Esophagus (tissue), 2 donors: ENCODE data around the gene TOMM40L. TPM values are rescaled to one million over a fixed set of nuclear protein-coding genes. Genes with fewer than 3 reads are reported as not detected.
A peak's percentile ranks its signal among the peaks of the same experiment; 100 is the strongest.

Source experiments
- H3K27ac ChIP-seq, 2 donors: one replicate each; pipeline ENCODE4 v1.5.1; 2013; ENCODE audit warnings: low read depth in 2 of 2, mild to moderate bottlenecking in 2 of 2, inconsistent platforms in 1 of 2, low read length in 1 of 2, moderate library complexity in 1 of 2
- H3K27me3 ChIP-seq, 2 donors: one replicate each; pipeline ENCODE4 v1.6.1; 2013; ENCODE audit warnings: low read length in 2 of 2, control low read depth in 1 of 2, mild to moderate bottlenecking in 1 of 2; ENCODE audit not compliant: insufficient read depth in 2 of 2, control insufficient read depth in 1 of 2
- H3K36me3 ChIP-seq, 2 donors: one replicate each; pipeline ENCODE4 v1.6.1; 2013; ENCODE audit warnings: low read length in 1 of 2; ENCODE audit not compliant: control insufficient read depth in 2 of 2, insufficient read depth in 2 of 2
- H3K4me1 ChIP-seq, 2 donors: one replicate each; pipeline ENCODE4 v1.6.1; 2013; ENCODE audit warnings: low read length in 1 of 2; ENCODE audit not compliant: control insufficient read depth in 2 of 2, insufficient read depth in 2 of 2
- H3K4me3 ChIP-seq, 2 donors: one replicate each; pipeline ENCODE4 v1.5.1; 2013; ENCODE audit warnings: low read length in 2 of 2, mild to moderate bottlenecking in 2 of 2, low read depth in 1 of 2, moderate library complexity in 1 of 2
- H3K9me3 ChIP-seq, 2 donors: one replicate each; pipeline ENCODE4 v1.6.1; 2013; ENCODE audit warnings: mild to moderate bottlenecking in 2 of 2, low read depth in 1 of 2, low read length in 1 of 2, moderate library complexity in 1 of 2; ENCODE audit not compliant: control insufficient read depth in 2 of 2, insufficient read depth in 1 of 2
- WGBS, 2 donors: extraction: QIAGEN DNeasy Blood & Tissue Kit; methylation state at CpG; one replicate each; pipeline ENCODE4 v1.1.7; 2013; 5-methylcytosine and 5-hydroxymethylcytosine counted together
- polyA plus RNA-seq, 2 donors: library from polyadenylated mRNA; stranded (reverse); fragments of 200-250 nt; gene quantifications; one replicate each; pipeline ENCODE4 v1.2.3, GENCODE V29; 2013
- donor health status: healthy with polysubstance abuse.
- donor health status: Bipolar disorder and iron deficiency.

TOMM40L gene
- polyA plus RNA-seq, 2 donors, result 8.0 to 10.5 TPM

- no peaks in the 10 kb centered on the region for H3K9me3 ChIP-seq
- no peaks in the 10 kb centered on the region for H3K27me3 ChIP-seq
- peak within 1 kb of the TSS; percentile 78 to 95 for H3K4me3 ChIP-seq
- H3K36me3 ChIP-seq, result peaks cover 3 to 11% of the 10 kb centered on the region in 2 donors
- WGBS, 2 donors, result 2% methylated on average over 53 of the region's 53 CpGs
- H3K4me1 ChIP-seq, result peaks cover 2 to 29% of the 10 kb centered on the region in 2 donors
- H3K27ac ChIP-seq, result peak within 1 kb of the TSS; percentile 92 to 100
These were observed 23.8 kb upstream of the TOMM40L start, which contains the start of gene NDUFS2 for GRCh38 chr1:161201836-161202712. TSS of gene NDUFS2 (plus strand) at chr1:161202367. CDS start at chr1:161202386, 19 bp downstream.

- Histone ChIP-seq H3K36me3 (peaks cover 8 to 26% of the 10 kb centered on the region in 2 donors), H3K9me3 (no peaks in the 10 kb centered on the region), H3K4me3 (no peak overlapping the region), H3K4me1 (peaks cover 0 to 6% of the 10 kb centered on the region in 2 donors), H3K27ac (peak overlapping the region; percentile 45 to 76), H3K27me3 (no peaks in the 10 kb centered on the region)
- WGBS, 2 donors, result 77 to 83% methylated on average over 12 of the region's 12 CpGs
These were observed 19.3 kb upstream of the TOMM40L start for GRCh38 chr1:161206411-161207140.

GRCh38 chr1:161207173-161207572 lies 18.7 kb upstream of the TOMM40L start:
- Histone ChIP-seq H3K4me1 (peaks cover 0 to 6% of the 10 kb centered on the region in 2 donors), H3K27me3 (no peaks in the 10 kb centered on the region), H3K36me3 (peaks cover 8 to 31% of the 10 kb centered on the region in 2 donors)

GRCh38 chr1:161209790-161210409 lies 16.0 kb upstream of the TOMM40L start:
- no peaks in the 10 kb centered on the region for H3K27me3 ChIP-seq
- WGBS, 2 donors, result 42 to 45% methylated on average over 11 of the region's 11 CpGs
- no peaks in the 10 kb centered on the region for H3K9me3 ChIP-seq
- H3K27ac ChIP-seq, result no peak overlapping the region
- H3K36me3 ChIP-seq, result peaks cover 16 to 45% of the 10 kb centered on the region in 2 donors
- no peaks in the 10 kb centered on the region for H3K4me1 ChIP-seq
- no peak overlapping the region for H3K4me3 ChIP-seq

More at GRCh38 chr1:161207173-161207572, 18.7 kb upstream of the TOMM40L start:
- WGBS, 2 donors, result 64 to 74% methylated on average over 8 of the region's 8 CpGs
- no peak overlapping the region for H3K4me3 ChIP-seq
- H3K27ac ChIP-seq, result peak overlapping the region; percentile 42 to 52
- no peaks in the 10 kb centered on the region for H3K9me3 ChIP-seq

DNA sequence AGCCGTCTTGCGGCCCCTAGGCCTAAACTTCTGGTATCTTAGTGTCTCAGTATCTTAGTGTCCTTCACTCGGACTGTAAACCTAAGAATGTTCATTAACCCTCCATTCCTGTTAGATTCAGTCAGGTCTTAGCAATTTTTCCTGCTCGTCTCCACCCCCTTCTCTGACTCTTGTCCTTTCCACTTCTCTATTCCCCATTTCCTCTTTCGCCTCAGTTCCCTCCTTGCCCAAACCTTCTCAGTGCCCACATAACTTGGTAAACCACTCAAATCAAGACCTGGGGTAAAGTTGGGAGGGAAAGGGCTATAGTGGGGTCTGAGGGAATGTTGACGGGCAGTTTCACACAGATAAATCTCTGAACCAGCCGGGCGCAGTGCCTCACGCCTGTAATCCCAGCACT lies 11.5 kb upstream of the TOMM40L start:
- Histone ChIP-seq H3K27ac (no peak overlapping the region), H3K4me1 (no peaks in the 10 kb centered on the region), H3K9me3 (no peaks in the 10 kb centered on the region), H3K36me3 (peaks cover 13 to 32% of the 10 kb centered on the region in 2 donors), H3K27me3 (no peaks in the 10 kb centered on the region), H3K4me3 (no peak overlapping the region)
- whole genome bisulfite sequencing, 2 donors, result 90 to 91% methylated on average over 9 of the region's 9 CpGs

DNA sequence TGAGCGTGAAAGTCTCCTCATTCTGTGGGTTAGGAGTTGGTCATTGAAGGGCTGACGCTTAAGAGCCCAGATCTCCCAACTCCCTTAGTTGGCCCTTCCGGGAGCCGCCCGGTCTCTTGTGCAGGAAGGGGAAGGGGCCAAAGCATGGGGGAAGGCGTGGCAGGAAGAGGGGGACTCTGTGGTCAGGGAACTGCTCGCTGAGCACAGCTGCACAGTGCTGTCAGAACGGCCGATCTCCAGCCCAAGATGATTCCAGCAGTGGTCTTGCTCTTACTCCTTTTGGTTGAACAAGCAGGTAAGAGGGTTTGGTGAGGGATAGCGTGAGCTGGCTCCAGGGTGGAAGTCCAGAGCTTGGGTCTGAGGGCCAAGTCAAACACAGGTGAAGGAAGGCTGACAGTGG lies 10.8 kb upstream of the TOMM40L start, which contains the start of gene FCER1G:
TSS of gene FCER1G (plus strand) at position 220 of the 400 bp plus-strand sequence. CDS start at position 247, 27 bp downstream.
- no peaks in the 10 kb centered on the region for H3K9me3 ChIP-seq
- H3K36me3 ChIP-seq, result peaks cover 8 to 32% of the 10 kb centered on the region in 2 donors
- WGBS, 2 donors, result 76 to 78% methylated on average over 10 of the region's 10 CpGs
- no peak within 1 kb of the TSS for H3K27ac ChIP-seq
- H3K4me1 ChIP-seq, result no peaks in the 10 kb centered on the region
- no peaks in the 10 kb centered on the region for H3K27me3 ChIP-seq
- H3K4me3 ChIP-seq, result no peak within 1 kb of the TSS

DNA sequence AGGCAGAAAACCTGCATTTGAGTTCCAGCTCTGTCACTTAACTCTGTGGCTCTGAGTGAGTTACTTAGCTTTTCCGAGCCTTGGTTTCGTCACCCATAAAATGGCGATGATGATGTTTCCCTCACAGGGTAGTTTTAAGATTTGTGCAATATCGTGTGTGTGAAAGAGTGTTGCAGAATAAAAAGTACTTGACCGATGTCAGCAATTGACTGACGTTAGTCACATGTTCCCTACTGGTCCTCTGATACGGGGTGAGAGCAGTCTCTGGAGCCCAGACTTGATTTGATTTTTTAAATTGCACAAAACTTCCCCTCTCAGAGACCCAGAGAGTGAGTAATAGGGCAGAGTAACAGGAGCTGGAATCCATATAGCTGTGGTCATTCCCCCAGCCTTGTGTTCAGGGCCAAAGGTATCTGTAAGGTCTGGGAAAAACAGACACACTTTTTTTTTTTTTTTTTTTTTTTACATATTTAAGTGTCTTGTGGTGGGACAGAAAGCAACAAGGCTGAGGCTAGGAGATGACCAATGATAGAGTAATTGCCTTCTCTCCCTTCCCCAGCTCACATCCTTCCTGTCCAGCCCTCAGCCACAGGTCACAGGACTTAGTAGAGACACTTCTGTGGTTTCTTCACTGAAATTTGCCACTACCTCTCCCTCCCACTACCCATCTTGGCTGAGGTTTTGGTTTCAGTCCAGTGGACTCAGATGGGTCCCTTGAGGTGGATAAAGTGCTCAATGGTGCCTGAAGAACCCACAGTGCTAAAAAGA lies 8.7 kb upstream of the TOMM40L start:
- Histone ChIP-seq H3K36me3 (peaks cover 8 to 22% of the 10 kb centered on the region in 2 donors), H3K27me3 (no peaks in the 10 kb centered on the region), H3K4me1 (no peaks in the 10 kb centered on the region), H3K9me3 (no peaks in the 10 kb centered on the region), H3K27ac (peak overlapping the region in 1 of 2 donors; percentile 43), H3K4me3 (no peak overlapping the region)
- WGBS, 2 donors, result 58 to 68% methylated on average over 7 of the region's 7 CpGs

DNA sequence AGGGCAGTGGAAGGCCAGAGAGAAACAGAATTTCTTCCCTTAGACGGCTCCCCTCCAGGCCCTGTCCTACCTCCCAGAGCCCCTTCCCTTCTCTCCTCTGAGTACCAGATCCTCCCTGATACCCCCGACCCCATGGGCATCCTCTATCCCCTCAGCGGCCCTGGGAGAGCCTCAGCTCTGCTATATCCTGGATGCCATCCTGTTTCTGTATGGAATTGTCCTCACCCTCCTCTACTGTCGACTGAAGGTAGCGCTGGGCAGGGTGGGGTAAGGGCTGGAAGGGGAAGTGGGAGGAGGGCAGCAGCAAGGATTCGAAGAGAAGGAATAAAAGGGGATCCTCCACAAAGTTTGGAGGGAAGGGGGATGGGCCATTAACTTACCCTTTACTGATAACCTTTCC lies 8.0 kb upstream of the TOMM40L start:
- H3K4me1 ChIP-seq, result no peaks in the 10 kb centered on the region
- peaks cover 8 to 18% of the 10 kb centered on the region in 2 donors for H3K36me3 ChIP-seq
- H3K9me3 ChIP-seq, result no peaks in the 10 kb centered on the region
- H3K27ac ChIP-seq, result no peak overlapping the region
- WGBS, 2 donors, result 67 to 70% methylated on average over 6 of the region's 6 CpGs
- no peak overlapping the region for H3K4me3 ChIP-seq
- no peaks in the 10 kb centered on the region for H3K27me3 ChIP-seq
